Activated T-cell treated with anti-CD3 and anti-CD28 coated beads, Interleukin-2, amount 50 U/mL, for 1 hour (primary cell): ENCODE measurements around the gene CEBPE.

Experiments
- DNase-seq: peaks from one replicate; pipeline ENCODE4 v3.0.0-alpha.2; 2020

Gene CEBPE

DNA sequence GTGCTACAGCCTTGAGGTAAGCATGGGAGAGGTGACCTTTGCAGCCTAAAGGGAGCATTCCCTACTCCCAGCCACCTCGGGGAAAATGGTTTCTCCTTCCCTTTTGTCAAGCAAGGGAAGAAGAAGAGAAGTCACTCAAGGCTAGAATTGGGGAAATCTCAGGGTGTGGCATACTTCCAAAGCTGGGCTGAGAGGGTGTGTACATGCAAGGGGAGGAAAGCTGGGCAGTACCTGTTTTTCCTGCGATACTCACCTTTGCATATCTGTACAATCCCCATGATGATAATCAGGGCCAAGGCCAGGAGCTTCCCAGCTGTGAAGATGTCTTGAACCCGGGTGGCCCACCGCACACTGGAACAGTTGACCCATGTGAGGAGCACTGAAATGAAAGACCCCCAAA lies 23.8 kb upstream of the CEBPE start:
- no peak for DNase-seq

DNA sequence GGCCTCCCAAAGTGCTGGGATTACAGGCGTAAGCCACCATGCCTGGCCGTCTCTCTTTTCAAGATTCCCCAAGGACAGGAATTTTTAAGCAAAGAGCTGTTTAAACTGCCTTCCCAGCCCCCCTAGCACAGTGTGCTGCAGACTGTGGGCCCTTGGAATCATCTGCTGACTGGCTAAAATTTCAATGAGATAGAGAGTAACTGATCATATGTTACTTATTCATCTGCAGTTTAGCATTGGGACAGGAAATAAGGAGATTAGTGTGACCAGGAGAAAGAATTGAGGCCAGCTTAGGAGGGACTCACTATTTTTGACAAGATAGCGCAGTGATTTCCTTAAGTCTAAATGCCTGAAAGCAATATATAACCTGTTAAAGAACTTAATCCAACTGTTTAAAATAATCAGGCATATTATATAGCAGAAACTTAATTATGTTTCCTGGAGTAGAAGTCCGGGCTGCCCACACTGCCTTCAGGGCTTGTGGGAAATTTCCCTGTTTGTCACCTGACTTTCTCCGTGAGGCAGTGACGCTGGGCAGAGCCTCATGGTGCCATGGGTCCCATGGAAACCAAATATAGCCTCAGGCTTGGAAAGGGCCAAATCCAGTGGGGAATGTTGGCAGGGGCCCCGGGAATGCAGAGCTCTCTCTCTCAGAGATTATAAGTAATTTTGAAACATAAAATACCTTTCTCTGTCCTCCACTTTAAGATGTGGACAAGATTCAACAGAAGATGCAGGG lies 22.8 kb upstream of the CEBPE start:
- DNase-seq: no peak

DNA sequence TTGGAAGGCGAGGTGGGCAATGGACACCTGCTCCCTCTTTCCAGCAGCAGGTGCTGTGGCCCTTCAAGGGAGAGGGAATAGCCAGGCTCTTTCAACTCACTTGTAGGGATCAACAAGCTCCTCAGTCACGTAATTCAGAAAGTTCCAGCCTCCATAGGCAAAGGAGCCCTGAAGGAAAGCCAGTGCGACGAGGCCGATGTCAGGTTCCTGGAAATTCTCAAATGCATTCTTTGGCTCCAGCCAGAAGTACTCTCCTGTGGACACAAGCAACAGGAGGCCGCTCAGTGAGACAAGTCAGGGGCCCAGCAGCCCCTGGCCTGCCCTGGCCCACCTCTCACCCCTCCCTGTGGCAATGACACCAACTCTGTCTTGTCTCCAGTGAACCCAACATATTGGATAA lies 21.3 kb upstream of the CEBPE start:
- no peak for DNase-seq

DNA sequence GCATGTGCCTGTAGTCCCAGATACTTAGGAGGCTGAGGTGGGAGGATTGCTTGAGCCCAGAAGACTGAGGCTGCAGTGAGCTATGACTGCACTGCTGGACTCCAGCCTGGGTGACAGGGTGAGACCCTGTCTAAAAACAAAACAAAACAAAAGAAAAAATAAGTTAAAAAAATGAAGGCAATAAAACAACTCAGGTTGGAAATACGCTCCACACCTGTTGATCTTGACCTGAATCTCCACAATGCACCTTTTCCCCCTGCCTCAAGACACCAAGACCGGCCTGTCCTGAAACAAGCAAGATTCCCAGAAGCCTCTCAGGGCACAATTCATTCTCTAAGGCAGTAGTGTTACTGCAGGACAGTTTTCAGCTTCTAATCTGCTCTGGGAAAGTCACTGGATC lies 20.8 kb upstream of the CEBPE start:
- DNase-seq: no peak

DNA sequence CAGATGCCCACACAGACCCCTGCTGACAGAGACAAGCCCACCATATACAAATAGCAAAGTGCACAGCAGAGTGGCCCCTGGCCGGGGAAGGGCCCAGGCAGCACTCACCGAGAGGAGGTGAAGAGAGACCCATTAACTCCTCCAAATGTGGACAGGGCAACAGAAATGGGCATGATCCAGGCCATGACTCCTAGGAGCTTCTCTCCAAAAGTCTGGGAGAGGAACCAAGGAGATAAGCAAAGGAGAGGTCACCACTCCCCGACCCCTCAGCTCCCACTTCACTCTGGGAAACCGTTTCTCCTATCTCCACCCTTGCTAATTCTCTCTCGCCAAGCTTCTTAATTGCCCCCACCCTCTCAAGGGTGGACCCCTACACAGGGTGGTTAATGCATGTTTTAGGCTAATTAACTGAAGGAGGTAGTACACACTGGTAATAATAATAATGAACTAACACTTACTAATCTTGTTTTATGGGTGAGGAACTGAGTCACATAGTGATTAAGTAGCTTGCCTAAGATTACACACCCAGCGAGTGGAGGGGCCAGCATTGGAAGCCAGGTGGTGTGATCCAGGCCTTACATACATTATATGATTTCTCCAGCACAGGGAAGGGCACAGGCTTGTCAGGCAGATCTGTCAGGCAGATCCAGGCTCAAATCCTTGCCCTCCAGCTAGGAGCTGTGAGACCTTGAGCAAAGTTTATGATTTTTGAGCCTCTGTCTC lies 18.9 kb upstream of the CEBPE start:
- DNase-seq: no peak

DNA sequence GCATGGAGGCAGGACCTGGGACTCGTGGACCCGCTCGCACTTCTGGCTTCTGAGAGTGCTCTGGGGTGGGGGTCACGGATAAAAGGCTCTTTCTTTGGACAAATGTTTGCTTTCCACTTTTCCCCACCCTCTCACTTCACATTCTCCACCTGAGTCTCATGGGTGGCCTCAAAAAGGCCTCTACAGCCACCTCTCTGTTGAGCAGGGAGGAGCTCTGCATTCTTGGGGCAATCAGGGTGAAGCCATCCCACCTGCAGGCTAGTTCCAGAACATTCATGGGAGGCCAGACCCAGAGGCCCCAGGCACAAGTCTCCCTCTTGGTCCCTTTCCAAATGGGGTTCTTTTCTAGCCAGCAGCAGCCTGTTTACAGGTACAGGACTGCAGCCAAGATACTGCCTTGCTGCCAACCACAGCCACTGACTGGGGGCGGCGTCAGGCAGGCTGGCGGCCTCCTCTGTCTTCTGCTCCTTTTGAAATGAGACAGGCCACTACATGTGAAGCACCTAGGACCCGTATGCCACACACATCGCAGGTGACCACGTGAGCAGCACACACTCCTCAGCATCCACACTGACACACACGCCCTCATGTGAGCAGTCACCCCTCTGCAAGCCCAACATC lies 18.2 kb upstream of the CEBPE start:
- DNase-seq: no peak

DNA sequence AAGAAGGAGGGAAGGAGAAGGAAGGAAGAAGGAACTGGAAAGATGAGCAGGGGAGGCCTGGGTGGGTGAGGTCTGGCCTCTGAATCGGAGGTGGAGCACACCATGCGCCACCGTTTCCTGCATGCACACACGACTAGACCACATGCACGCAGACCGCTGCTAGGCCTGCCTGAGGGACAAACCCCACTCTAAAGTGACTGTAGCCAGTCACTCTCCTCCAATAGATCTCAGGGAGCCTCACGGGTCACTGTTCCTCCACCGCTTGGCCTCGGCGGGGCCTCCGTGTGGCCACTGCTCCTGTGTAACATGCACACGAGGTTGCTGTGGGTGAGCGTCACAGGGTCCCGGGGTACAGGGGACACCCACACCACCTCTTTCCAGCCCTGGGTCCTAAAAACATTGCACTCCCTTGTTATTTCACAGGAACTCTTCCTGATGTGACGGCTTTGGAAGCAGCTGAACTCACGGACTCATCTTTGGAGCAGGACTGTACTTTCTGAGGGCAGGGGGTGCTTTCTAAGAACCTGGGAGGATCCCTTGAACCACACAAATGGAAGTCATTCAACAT lies 17.6 kb upstream of the CEBPE start:
- DNase-seq: no peak

DNA sequence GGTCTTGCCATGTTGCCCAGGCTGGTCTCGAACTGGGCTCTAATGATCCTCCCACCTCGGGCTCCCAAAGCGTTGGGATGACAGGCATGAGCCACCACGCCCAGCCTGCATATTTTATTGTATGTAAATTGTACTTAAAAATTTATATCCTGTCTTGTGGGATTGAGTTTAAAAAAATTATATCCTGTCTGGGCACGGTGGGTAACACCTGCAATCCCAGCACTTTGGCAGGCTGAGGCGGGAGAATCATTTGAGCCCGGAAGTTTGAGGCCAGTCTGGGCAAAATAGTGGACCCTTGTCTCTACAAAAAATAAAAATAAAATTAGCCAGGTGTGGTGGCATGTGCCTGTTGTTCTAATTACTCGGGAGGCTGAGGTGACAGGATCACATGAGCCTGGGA lies 13.9 kb upstream of the CEBPE start:
- DNase-seq: no peak

DNA sequence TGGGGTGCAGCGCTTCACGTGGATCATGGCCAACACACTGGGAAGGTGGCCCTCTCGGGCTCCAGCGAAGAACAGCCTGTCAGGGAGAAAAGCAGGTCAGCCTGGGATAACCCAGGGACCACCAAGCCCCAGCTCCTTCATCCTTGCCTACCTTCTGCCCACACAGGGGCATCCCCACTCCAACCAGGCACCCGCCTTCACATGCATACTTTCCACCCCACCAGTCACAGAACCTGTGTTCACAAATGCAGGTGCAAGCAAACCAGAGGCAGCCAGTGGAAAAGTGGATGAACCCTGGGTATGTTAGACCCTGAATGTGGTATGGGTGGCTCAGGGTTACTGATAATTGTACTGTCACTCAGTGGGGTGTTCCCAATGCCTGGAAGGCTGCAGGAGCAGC lies 12.4 kb upstream of the CEBPE start:
- no peak for DNase-seq

DNA sequence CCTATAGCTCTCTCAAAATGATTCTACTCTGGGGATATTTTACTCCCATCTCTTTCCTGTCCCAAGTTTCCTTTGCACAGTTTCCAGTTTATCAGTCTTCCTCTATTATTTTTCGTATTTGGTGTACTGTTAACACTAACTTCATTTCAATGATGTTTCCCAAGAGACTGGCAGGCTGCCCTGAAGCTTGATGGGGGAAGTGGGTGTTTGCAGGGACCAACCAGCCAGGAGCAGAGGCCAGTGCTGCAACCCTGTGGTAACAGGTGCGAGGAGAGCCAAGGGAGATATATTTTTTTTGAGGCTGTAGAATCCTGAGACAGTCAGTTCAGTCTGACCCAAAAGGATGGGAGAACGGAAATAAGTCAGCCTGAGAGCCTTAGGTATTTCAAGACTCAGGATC lies 11.8 kb upstream of the CEBPE start:
- DNase-seq: no peak

DNA sequence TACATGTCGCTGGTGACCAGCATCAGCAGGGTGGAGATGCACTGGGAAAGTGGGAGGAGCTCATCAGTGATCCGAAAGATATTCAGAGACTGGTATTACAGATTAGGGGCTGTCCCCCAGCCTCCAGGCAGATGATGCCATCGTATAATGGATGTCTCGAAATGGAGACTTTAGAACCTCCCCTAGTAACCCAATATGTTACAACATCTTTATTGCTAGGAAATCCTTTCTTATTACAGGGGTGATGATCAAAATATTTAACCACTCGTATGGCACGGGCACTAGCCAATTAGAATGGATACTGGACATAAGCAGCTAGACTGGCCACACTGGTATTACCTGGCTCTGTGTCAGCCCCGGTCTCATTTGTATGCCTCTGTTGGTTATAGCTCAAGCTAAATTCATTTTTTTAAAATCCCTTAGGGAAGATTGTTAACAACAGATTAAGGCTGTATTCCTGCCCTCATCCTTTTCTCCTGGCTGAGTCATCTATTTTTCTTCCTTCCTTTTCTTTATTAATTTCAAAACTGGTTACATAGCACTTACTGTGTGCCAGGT lies 10.8 kb upstream of the CEBPE start:
- no peak for DNase-seq

DNA sequence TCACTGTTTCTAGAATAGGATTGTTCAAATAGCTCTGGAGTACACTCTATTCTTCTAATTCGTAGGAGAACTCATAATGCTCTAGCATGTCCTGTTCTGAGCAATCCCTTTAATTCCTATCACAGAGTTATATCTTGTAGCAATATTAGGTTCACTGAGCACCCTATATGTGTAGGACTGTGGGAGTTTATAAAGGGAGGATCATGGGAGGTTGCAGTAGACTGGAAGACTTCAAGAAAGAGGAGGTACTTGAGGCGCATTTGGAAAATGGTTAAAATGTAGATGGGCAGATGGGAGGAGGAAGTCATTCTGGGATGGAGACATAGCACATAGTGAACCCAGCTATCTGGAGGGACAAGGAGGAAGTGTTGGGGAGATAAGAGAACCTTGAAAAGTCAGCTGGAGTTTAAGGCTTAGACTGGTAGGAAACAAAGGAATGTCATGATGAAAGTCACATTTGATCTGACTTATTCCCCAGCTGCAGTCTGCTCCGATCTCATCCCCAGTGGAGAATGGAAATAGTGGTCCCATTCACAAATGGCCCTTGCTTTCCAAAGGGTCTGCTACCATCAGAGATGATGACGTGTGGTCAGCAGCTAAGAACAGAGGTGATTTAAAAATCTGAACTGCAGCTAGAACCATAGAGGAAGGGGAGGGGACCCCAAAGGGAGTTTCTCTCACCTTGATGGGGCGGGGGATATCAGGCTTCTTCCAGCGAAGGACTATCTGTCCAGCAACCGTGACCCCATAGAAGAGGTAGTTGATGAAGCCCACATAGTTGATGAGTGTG lies 10.1 kb upstream of the CEBPE start:
- DNase-seq: no peak

DNA sequence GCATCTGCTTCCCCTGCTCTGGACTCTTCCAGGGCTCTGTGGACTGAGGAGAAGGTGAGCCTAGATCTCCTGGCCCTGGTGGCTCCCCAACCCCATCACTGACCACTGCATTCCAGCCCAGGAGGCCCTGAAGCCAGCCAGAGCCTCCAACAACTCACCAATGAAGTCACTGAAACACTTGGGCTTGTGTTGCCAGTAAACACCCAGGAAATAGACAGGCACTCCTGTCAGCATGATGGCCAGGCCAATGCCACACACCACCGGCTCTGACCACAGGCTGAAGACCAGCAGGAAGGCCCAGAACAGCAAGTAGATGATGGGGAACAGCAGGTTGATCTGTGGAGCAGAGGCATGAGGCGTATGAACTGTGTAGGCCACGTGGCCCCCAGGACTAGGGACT lies 8.8 kb upstream of the CEBPE start:
- DNase-seq: no peak

DNA sequence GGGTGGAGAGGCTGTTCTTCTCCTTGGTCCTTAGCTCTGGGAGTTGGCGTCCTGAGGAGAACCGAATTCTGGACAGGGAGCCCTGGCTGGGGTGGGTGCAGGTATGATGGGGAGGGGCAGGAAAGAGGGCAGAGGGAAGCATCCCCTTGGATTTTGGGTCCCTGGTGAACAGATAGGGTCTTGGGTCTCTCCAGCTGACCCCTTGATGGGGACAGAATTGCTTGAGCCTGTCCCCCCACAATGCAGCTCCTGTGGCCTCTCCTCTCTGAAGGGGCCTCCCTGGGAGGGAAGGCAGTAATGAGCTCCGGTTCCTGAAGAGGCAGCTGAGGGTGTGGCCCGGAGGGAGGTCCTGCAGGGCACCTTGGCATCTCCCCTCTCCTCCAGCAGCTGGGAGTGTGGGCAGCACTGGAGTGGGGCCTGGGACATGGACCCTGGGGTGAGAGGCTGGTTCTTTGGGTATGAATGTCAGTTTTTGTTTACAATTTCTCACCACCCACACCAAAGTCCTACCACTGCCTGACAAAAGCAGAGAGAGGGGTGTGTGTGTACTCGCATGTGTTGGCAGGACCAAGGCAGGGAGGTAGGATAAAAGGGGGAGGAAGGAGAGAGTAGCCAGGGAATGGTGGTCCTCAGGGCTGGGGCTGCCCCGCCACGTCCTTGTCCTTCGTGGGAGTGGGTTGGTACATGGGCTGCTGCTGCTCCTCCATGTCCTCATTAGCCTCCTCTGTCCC lies 7.7 kb upstream of the CEBPE start:
- DNase-seq: no peak

DNA sequence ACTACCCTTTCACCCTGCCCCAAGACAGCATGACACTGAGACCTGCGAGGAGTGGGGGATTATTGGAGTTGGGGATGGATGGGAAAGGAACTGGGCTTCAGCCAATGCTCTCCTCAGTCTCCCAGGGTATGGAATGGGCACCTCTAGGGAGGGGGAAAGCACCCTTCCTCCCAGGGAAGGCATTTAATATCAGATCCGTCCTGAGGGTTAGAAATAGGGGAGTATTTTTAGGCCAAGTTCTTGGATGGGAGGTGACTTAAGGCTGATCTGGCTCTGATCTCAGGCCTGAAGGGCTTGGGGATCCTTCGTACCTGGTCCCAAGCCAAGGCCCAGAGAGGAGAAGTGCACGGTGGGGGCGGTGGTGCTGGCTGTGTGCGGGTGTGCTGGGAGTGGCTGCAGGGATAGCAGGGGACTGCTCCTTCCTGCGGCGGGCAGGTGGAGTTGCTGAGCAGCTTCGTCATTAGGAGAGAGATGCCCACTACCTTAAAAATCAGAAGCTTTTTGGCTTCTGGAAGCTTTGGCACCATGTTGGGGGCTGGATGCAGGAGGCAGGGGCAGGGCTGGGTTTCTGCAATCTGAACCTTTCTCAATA lies 7.0 kb upstream of the CEBPE start:
- no peak for DNase-seq

DNA sequence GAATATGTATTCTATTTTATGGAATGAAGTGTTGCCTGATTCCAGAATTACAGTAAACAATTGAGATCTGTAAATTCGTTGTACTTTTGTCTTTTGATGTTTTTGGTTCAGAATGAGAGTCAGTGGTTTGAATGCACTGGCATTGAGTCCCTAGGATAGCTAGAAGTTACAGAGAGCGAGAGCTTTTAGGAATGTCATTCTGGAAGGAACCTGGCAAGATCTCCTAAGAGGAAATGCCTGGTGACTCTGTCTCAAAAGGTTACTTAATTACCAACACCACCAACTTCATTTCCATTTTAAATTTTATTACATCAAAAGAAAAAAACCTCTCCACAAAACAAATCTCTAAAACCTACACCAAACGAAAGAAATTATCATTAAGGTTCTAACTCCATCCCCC lies 6.0 kb upstream of the CEBPE start:
- DNase-seq: no peak

DNA sequence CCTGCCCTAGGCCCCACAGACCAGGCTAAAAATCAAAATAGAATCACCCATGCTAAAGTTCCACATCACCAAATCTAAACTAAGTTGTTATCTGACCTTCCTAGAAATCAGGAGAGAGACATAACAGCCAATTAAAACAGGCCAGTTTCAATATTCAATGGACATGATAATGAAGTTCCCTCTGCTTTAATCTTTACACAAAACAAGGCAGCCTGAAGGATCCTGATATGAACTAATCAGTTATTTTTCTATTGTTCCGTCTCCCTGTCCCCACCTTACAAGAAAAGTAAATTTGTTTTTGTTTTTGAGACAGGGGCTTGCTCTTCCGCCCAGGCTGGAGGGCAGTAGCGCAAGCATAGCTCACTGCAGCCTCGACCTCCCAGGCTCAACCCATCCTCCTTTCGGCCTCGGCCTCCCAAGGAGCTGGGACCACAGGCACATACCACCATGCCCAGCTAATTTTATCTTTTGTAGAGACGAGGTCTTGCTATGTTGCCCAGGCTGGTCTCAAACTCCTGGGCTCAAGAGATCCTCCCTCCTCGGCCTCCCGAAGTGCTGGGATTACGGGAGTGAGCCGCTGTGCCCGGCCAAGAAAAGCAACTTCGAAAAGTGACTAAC lies 5.4 kb upstream of the CEBPE start:
- DNase-seq: no peak

DNA sequence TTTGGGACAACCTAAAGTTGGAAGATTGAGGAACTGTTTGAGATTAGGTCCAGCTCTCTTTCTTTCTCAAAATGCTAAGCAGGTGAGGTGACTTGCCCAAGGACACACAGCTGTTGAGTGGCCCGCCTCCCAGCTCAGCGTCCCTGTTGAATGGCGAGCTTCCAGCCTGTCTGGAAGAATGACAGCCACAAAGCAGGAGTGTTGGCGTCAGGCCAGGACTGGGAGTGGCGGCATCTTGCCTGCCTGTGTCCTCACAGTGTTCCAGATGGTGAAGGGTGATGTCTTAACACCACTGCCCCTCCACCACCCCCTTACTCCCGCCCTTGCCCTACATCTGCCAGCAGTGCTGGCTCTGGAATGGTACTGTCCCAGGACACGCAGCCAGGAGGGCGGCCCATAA lies 4.4 kb upstream of the CEBPE start:
- DNase-seq: no peak

DNA sequence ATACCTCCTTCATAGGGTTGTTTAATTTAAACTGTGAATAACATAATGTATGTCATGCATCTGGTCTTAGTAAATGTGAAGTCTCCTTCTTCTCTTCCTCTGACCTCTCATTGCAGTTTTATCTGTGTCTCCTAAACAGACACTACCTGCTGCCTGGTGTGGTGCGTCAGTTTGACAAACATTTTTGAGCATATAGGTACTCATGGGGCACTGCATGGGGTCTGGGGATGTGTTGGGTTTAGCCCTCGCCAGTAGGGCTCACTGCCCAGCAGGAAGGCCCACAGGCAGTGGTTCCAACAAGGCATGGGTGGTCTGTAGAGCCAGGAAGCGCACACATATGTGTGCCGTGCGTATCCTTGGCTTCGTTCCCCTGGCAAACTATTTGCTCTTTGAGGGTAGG lies 3.0 kb upstream of the CEBPE start:
- no peak for DNase-seq

DNA sequence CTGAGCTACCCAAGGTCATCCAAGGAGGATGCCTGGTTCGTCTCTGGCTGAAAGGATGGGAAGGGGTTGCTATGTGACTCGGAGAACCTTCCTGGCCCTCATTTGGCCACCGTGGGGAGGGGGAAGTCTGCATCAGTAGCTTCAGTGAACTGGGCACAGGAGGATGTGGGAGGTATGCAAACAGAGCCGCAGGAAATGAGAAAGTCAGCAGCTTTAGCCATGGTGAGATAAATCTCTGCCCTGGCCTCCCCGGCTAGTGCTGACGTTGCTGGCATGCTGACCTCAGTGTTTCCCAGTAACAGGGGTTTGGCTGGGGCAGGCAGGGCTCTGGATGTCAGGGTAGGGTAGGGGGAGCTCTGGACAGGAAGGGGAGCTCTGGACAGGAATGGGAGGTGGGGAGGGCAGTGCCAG lies 2.3 kb upstream of the CEBPE start:
- peak; percentile 23 for DNase-seq

DNA sequence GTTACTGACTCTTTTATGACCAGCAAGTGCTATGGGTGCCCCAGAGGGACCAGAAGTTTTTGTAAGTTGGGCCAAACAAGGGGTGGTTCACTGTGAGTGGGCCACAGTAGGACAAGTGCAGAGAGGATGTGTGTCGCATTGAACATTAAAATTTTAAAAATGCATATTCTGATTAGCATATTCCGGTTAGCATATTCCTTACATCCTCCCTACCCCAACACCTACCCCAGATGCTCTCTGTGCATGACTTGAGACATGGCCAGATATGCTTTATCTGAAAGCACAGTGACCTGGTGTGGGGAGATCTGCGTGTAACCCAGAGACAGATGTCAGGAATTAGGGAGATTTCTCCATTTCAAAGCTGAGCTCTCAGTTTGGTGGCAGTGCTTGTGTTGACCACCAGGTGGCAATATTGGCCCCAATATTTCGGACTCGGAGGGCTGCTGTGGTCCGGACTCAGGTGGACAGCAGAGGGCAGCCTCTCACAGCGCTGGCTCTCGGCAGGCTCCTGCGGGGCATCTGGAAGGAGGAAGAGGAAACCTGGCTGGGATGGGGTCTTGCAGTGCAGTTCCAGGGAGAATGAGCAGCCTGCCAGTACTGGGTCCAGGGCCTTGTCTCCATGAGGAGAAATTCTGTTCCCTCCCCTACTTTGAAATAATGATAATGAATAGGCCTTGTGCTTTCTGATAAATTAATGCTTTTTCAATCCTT lies 1.6 kb upstream of the CEBPE start:
- DNase-seq: peak; percentile 80
